GM23338 (cell line): Measurements from ENCODE around the gene PPP1R16B. TPM values are rescaled to one million over a fixed set of nuclear protein-coding genes. Genes with fewer than 3 reads are reported as not detected.

ENCODE experiments used
- ATAC-seq: fragments of 200-7000 bp; cut with Tn5 transposase; 3 replicates; pipeline ENCODE4 v1.9.1; 2020
- DNase-seq: peaks from one replicate; pipeline ENCODE4 v3.0.0-alpha.2; 2015; ENCODE audit warnings: low spot score
- H2AFZ ChIP-seq: fragments of 200-600 bp; sonication (generic); 2 replicates; pipeline ENCODE4 v1.8.0; 2016; ENCODE audit warnings: antibody characterized with exemption, mild to moderate bottlenecking, moderate library complexity
- H3F3A ChIP-seq: fragments of 200-600 bp; sonication (generic); replicated peaks from 2 replicates; pipeline ENCODE4 v1.8.0; 2017; ENCODE audit warnings: antibody characterized with exemption, mixed run types, low read depth
- H3K27ac ChIP-seq: fragments of 200-600 bp; sonication (generic); 2 replicates; pipeline ENCODE4 v1.6.1; 2016; ENCODE audit warnings: low read depth
- H3K27me3 ChIP-seq: fragments of 200-600 bp; sonication (generic); 2 replicates; pipeline ENCODE4 v1.8.0; 2016; ENCODE audit warnings: mild to moderate bottlenecking, mixed run types, moderate library complexity; ENCODE audit not compliant: insufficient read depth
- H3K36me3 ChIP-seq: fragments of 200-600 bp; sonication (generic); 2 replicates; pipeline ENCODE4 v1.8.0; 2016; ENCODE audit warnings: mild to moderate bottlenecking; ENCODE audit not compliant: insufficient read depth
- H3K4me1 ChIP-seq: fragments of 200-600 bp; sonication (generic); 2 replicates; pipeline ENCODE4 v1.8.0; 2016; ENCODE audit warnings: mild to moderate bottlenecking, moderate library complexity; ENCODE audit not compliant: insufficient read depth
- H3K4me2 ChIP-seq: fragments of 200-600 bp; sonication (generic); 2 replicates; pipeline ENCODE4 v1.7.1; 2017; ENCODE audit warnings: mixed run types
- H3K4me3 ChIP-seq: fragments of 200-600 bp; sonication (generic); 2 replicates; pipeline ENCODE4 v1.6.1; 2016; ENCODE audit warnings: mixed run types
- H3K79me2 ChIP-seq: fragments of 200-600 bp; sonication (generic); replicated peaks from 2 replicates; pipeline ENCODE4 v1.8.0; 2017; ENCODE audit warnings: mild to moderate bottlenecking; ENCODE audit not compliant: insufficient read depth
- H3K9me2 ChIP-seq: fragments of 200-600 bp; sonication (generic); 2 replicates; pipeline ENCODE4 v1.8.0; 2017; ENCODE audit not compliant: insufficient read depth
- H4K20me1 ChIP-seq: fragments of 200-600 bp; sonication (generic); replicated peaks from 2 replicates; pipeline ENCODE4 v1.8.0; 2017; ENCODE audit warnings: mild to moderate bottlenecking; ENCODE audit not compliant: insufficient read depth
- H3K27ac Mint-ChIP-seq: 2 replicates; pipeline ENCODE4 v1.8.0; 2020; ENCODE audit warnings: inconsistent platforms, mild to moderate bottlenecking, moderate library complexity, mixed read lengths
- H3K27me3 Mint-ChIP-seq: 3 replicates; pipeline ENCODE4 v1.8.0; 2022; ENCODE audit warnings: low read depth, mild to moderate bottlenecking, moderate library complexity, mixed read lengths, inconsistent platforms; ENCODE audit not compliant: insufficient read depth, poor library complexity
- H3K36me3 Mint-ChIP-seq: 3 replicates; pipeline ENCODE4 v1.8.0; 2021; ENCODE audit warnings: low read depth, mild to moderate bottlenecking, inconsistent platforms, moderate library complexity, mixed read lengths
- H3K4me1 Mint-ChIP-seq: 3 replicates; pipeline ENCODE4 v1.8.0; 2020; ENCODE audit warnings: mild to moderate bottlenecking, inconsistent platforms, mixed read lengths
- H3K4me3 Mint-ChIP-seq: 3 replicates; pipeline ENCODE4 v1.8.0; 2021; ENCODE audit warnings: moderate library complexity, mild to moderate bottlenecking, inconsistent platforms, mixed read lengths
- H3K9me3 Mint-ChIP-seq: 3 replicates; pipeline ENCODE4 v1.8.0; 2020; ENCODE audit warnings: moderate library complexity, mild to moderate bottlenecking, inconsistent platforms, mixed read lengths
- EZH2 ChIP-seq: fragments of 200-600 bp; sonication (generic); IDR thresholded peaks from one replicate; pipeline ENCODE4 v1.8.0; 2017; ENCODE audit warnings: antibody characterized with exemption, mild to moderate bottlenecking, low read depth; ENCODE audit not compliant: unreplicated experiment
- EZH2phosphoT487 ChIP-seq: fragments of 200-600 bp; sonication (generic); IDR thresholded peaks from one replicate; pipeline ENCODE4 v1.8.1; 2018; ENCODE audit warnings: antibody characterized with exemption; ENCODE audit not compliant: unreplicated experiment
- JUNB ChIP-seq: IDR thresholded peaks from one replicate; pipeline ENCODE4 v1.6.1; 2016; ENCODE audit warnings: antibody characterized with exemption; ENCODE audit not compliant: unreplicated experiment
- POLR2AphosphoS5 ChIP-seq: IDR thresholded peaks from 2 replicates; pipeline ENCODE4 v1.6.1; 2016; ENCODE audit warnings: antibody characterized with exemption, low read depth
- STAT1 ChIP-seq: IDR thresholded peaks from one replicate; pipeline ENCODE4 v1.6.1; 2016; ENCODE audit warnings: antibody characterized with exemption; ENCODE audit not compliant: unreplicated experiment
- ZNF331 ChIP-seq: fragments of 250-450 bp; sonication (Bioruptor Pico); IDR thresholded peaks from 2 replicates; pipeline ENCODE4 v1.5.0; 2020; ENCODE audit warnings: low read depth, mild to moderate bottlenecking, moderate library complexity
- polyA plus RNA-seq: library from polyadenylated mRNA; unstranded; fragments of >200 nt; fragmentation: Nextera tagmentation; extraction: Ambion mirVana; gene quantifications from 2 replicates; pipeline ENCODE4 v1.2.1, GENCODE V29; 2016
- total RNA-seq: library from RNA; depleted of rRNA; stranded (reverse); fragments of >200 nt; shearing (Covaris generic); gene quantifications from 2 replicates; pipeline ENCODE4 v1.2.3, GENCODE V29; 2014
- TF ChIP-seq, protein P1 (sequence below), 2 experiments: fragments of 200-600 bp in 1 of 2; sonication (generic) in 1 of 2; conservative IDR thresholded peaks; 2 replicates each; pipeline versions ENCODE4 v1.5.1 to v1.6.1; 2016 to 2017; ENCODE audit warnings: antibody characterized with exemption in 2 of 2, low read depth in 2 of 2, mild to moderate bottlenecking in 2 of 2, moderate library complexity in 1 of 2
- TF ChIP-seq, protein P2 (sequence below): fragments of 250-450 bp; sonication (Bioruptor Pico); IDR thresholded peaks from 2 replicates; pipeline ENCODE4 v1.5.0; 2020; ENCODE audit warnings: mild to moderate bottlenecking, moderate library complexity
- TF ChIP-seq, protein P3 (sequence below): IDR thresholded peaks from one replicate; pipeline ENCODE4 v1.6.1; 2018; ENCODE audit warnings: antibody characterized with exemption; ENCODE audit not compliant: unreplicated experiment

Gene PPP1R16B
- total and polyA plus RNA-seq, 2 experiments from 2014 or later, result 1.6 to 11.5 TPM

DNA sequence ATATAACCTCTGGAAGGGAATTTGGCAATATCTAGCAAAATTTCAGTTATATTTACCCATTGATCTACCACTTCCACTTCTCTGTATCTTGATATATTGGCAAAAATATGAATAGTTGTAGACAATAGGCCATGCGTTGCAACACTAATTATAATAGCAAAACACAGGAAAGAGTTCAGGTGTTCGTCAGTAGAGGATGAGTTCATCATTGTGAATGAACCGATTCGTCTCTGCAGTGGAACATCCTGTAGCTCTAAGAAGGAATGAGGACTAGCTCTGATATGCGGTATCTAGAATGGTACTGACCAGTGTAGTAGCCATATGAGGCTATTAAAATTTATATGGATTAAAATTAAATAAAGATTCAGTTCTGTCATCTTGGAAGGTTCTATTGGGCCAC, 129.0 kb downstream of the PPP1R16B start:
- H3K79me2 ChIP-seq, result peaks cover 100% of the 10 kb centered on the region
- ATAC-seq, result no peak
- Mint-ChIP-seq H3K4me1 (peaks cover 44% of the 10 kb centered on the region), H3K27me3 (peaks cover 5% of the 10 kb centered on the region), H3K36me3 (peaks cover 36% of the 10 kb centered on the region), H3K27ac (no peak overlapping the region), H3K4me3 (no peak overlapping the region), H3K9me3 (no peaks in the 10 kb centered on the region)
- H3K9me2 ChIP-seq, result no peaks in the 10 kb centered on the region
- H3K27me3 ChIP-seq, result no peaks in the 10 kb centered on the region
- H4K20me1 ChIP-seq, result peaks cover 86% of the 10 kb centered on the region
- no peak for DNase-seq
- peaks cover 13% of the 10 kb centered on the region; the same call in 1 of the 2 replicates for H3K4me1 ChIP-seq
- peaks cover 11% of the 10 kb centered on the region for H3K36me3 ChIP-seq
- H3K4me3 ChIP-seq, result no peak overlapping the region
- H3K27ac ChIP-seq, result no peak overlapping the region
- TF ChIP-seq, protein P1, sequence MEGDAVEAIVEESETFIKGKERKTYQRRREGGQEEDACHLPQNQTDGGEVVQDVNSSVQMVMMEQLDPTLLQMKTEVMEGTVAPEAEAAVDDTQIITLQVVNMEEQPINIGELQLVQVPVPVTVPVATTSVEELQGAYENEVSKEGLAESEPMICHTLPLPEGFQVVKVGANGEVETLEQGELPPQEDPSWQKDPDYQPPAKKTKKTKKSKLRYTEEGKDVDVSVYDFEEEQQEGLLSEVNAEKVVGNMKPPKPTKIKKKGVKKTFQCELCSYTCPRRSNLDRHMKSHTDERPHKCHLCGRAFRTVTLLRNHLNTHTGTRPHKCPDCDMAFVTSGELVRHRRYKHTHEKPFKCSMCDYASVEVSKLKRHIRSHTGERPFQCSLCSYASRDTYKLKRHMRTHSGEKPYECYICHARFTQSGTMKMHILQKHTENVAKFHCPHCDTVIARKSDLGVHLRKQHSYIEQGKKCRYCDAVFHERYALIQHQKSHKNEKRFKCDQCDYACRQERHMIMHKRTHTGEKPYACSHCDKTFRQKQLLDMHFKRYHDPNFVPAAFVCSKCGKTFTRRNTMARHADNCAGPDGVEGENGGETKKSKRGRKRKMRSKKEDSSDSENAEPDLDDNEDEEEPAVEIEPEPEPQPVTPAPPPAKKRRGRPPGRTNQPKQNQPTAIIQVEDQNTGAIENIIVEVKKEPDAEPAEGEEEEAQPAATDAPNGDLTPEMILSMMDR (conservative IDR thresholded peaks at IDR 0.05; ENCODE audit: low read depth in 2 of 2), result no peak
- TF ChIP-seq, protein P2, sequence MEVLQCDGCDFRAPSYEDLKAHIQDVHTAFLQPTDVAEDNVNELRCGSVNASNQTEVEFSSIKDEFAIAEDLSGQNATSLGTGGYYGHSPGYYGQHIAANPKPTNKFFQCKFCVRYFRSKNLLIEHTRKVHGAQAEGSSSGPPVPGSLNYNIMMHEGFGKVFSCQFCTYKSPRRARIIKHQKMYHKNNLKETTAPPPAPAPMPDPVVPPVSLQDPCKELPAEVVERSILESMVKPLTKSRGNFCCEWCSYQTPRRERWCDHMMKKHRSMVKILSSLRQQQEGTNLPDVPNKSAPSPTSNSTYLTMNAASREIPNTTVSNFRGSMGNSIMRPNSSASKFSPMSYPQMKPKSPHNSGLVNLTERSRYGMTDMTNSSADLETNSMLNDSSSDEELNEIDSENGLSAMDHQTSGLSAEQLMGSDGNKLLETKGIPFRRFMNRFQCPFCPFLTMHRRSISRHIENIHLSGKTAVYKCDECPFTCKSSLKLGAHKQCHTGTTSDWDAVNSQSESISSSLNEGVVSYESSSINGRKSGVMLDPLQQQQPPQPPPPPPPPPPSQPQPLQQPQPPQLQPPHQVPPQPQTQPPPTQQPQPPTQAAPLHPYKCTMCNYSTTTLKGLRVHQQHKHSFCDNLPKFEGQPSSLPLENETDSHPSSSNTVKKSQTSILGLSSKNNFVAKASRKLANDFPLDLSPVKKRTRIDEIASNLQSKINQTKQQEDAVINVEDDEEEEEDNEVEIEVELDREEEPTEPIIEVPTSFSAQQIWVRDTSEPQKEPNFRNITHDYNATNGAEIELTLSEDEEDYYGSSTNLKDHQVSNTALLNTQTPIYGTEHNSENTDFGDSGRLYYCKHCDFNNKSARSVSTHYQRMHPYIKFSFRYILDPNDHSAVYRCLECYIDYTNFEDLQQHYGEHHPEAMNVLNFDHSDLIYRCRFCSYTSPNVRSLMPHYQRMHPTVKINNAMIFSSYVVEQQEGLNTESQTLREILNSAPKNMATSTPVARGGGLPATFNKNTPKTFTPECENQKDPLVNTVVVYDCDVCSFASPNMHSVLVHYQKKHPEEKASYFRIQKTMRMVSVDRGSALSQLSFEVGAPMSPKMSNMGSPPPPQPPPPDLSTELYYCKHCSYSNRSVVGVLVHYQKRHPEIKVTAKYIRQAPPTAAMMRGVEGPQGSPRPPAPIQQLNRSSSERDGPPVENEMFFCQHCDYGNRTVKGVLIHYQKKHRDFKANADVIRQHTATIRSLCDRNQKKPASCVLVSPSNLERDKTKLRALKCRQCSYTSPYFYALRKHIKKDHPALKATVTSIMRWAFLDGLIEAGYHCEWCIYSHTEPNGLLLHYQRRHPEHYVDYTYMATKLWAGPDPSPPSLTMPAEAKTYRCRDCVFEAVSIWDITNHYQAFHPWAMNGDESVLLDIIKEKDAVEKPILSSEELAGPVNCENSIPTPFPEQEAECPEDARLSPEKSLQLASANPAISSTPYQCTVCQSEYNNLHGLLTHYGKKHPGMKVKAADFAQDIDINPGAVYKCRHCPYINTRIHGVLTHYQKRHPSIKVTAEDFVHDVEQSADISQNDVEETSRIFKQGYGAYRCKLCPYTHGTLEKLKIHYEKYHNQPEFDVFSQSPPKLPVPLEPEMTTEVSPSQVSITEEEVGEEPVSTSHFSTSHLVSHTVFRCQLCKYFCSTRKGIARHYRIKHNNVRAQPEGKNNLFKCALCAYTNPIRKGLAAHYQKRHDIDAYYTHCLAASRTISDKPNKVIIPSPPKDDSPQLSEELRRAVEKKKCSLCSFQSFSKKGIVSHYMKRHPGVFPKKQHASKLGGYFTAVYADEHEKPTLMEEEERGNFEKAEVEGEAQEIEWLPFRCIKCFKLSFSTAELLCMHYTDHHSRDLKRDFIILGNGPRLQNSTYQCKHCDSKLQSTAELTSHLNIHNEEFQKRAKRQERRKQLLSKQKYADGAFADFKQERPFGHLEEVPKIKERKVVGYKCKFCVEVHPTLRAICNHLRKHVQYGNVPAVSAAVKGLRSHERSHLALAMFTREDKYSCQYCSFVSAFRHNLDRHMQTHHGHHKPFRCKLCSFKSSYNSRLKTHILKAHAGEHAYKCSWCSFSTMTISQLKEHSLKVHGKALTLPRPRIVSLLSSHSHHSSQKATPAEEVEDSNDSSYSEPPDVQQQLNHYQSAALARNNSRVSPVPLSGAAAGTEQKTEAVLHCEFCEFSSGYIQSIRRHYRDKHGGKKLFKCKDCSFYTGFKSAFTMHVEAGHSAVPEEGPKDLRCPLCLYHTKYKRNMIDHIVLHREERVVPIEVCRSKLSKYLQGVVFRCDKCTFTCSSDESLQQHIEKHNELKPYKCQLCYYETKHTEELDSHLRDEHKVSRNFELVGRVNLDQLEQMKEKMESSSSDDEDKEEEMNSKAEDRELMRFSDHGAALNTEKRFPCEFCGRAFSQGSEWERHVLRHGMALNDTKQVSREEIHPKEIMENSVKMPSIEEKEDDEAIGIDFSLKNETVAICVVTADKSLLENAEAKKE, result no peak
- TF ChIP-seq EZH2, result no peak
- no peak for TF ChIP-seq ZNF331
- TF ChIP-seq, protein P3, sequence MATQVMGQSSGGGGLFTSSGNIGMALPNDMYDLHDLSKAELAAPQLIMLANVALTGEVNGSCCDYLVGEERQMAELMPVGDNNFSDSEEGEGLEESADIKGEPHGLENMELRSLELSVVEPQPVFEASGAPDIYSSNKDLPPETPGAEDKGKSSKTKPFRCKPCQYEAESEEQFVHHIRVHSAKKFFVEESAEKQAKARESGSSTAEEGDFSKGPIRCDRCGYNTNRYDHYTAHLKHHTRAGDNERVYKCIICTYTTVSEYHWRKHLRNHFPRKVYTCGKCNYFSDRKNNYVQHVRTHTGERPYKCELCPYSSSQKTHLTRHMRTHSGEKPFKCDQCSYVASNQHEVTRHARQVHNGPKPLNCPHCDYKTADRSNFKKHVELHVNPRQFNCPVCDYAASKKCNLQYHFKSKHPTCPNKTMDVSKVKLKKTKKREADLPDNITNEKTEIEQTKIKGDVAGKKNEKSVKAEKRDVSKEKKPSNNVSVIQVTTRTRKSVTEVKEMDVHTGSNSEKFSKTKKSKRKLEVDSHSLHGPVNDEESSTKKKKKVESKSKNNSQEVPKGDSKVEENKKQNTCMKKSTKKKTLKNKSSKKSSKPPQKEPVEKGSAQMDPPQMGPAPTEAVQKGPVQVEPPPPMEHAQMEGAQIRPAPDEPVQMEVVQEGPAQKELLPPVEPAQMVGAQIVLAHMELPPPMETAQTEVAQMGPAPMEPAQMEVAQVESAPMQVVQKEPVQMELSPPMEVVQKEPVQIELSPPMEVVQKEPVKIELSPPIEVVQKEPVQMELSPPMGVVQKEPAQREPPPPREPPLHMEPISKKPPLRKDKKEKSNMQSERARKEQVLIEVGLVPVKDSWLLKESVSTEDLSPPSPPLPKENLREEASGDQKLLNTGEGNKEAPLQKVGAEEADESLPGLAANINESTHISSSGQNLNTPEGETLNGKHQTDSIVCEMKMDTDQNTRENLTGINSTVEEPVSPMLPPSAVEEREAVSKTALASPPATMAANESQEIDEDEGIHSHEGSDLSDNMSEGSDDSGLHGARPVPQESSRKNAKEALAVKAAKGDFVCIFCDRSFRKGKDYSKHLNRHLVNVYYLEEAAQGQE, result no peak
- no peak for TF ChIP-seq STAT1
- no peak for TF ChIP-seq POLR2AphosphoS5
- no peak for TF ChIP-seq EZH2phosphoT487
- no peak for TF ChIP-seq JUNB
- no peaks in the 10 kb centered on the region for H3F3A ChIP-seq
- no peak overlapping the region for H3K4me2 ChIP-seq
- H2AFZ ChIP-seq, result no peak overlapping the region
